ENCODE results near the gene ZNF791. TPM values are rescaled to one million over a fixed set of nuclear protein-coding genes. Genes with fewer than 3 reads are reported as not detected.
"Not testable (repeated sequence)": the region's sequence is repeated elsewhere in the genome, so short reads cannot be mapped to it uniquely, and the experiment has no call there.

Gene ZNF791
- total RNA-seq, 6 donors from 2014 or later, result 12.6 to 29.3 (median 21.9) TPM

GRCh38 chr19:12639901-12640613, 29.3 kb downstream of the ZNF791 start:
- no peak overlapping the region for H3K27ac ChIP-seq
- peak; percentile 94 to 96 for ATAC-seq (ENCODE audit: low FRiP score in 2 of 2)
- 12 to 15% methylated on average over 13 to 16 of the region's 39 CpGs for WGBS, 2 donors

GRCh38 chr19:12641456-12641855, 30.7 kb downstream of the ZNF791 start:
- DNase-seq (no peak), ATAC-seq (ENCODE audit: low FRiP score in 2 of 2) (no peak)
- no peak for TF ChIP-seq POLR2AphosphoS5 (IDR thresholded peaks at IDR 0.05)
- no peak for TF ChIP-seq CTCF (IDR thresholded peaks at IDR 0.05)
- TF ChIP-seq EP300 (IDR thresholded peaks at IDR 0.05), result no peak
- no peak for TF ChIP-seq POLR2A (IDR thresholded peaks at IDR 0.05)
- WGBS, 2 donors, result 68 to 70% methylated on average over 13 of the region's 13 CpGs
- Histone ChIP-seq H3K36me3 (no peaks in the 10 kb centered on the region), H3K27me3 (no peaks in the 10 kb centered on the region), H3K27ac (no peak overlapping the region), H3K4me3 (no peak overlapping the region), H3K9me3 (no peaks in the 10 kb centered on the region), H3K4me1 (peaks cover 6 to 10% (median 6%) of the 10 kb centered on the region in 4 donors)

More at GRCh38 chr19:12639901-12640613, 29.3 kb downstream of the ZNF791 start:
- Histone ChIP-seq H3K4me3 (peak overlapping the region in 3 of 4 donors; percentile 7 to 32 (median 14)), H3K36me3 (no peaks in the 10 kb centered on the region), H3K4me1 (peaks cover 6 to 10% (median 6%) of the 10 kb centered on the region in 4 donors), H3K27me3 (no peaks in the 10 kb centered on the region), H3K9me3 (no peaks in the 10 kb centered on the region)
- TF ChIP-seq POLR2A (IDR thresholded peaks at IDR 0.05), result no peak
- peak; percentile 80 to 84 (median 82) for TF ChIP-seq CTCF (IDR thresholded peaks at IDR 0.05)
- DNase-seq, result peak; percentile 87 to 92

GRCh38 chr19:12642506-12642905, 31.8 kb downstream of the ZNF791 start:
- Histone ChIP-seq H3K4me1 (peaks cover 6 to 16% (median 7%) of the 10 kb centered on the region in 4 donors), H3K9me3 (no peaks in the 10 kb centered on the region), H3K36me3 (no peaks in the 10 kb centered on the region), H3K4me3 (no peak overlapping the region), H3K27ac (no peak overlapping the region), H3K27me3 (no peaks in the 10 kb centered on the region)
- 86 to 91% methylated on average over 14 to 26 of the region's 26 CpGs for WGBS, 2 donors
- ATAC-seq (ENCODE audit: low FRiP score in 2 of 2) (no peak), DNase-seq (peak in 1 of 2 donors; percentile 72)
- no peak for TF ChIP-seq POLR2AphosphoS5 (IDR thresholded peaks at IDR 0.05)
- no peak for TF ChIP-seq CTCF (IDR thresholded peaks at IDR 0.05)

GRCh38 chr19:12643716-12644115, 33.0 kb downstream of the ZNF791 start:
- H3K27me3 ChIP-seq; H3K9me3 ChIP-seq; ATAC-seq (ENCODE audit: low FRiP score in 2 of 2); H3K4me3 ChIP-seq; H3K27ac ChIP-seq; H3K36me3 ChIP-seq: not testable (repeated sequence)
- 95 to 97% methylated on average over 14 of the region's 14 CpGs for WGBS, 2 donors
- peak in 1 of 2 donors; percentile 78 for DNase-seq
- peaks cover 13 to 28% (median 18%) of the 10 kb centered on the region in 4 donors for H3K4me1 ChIP-seq

GRCh38 chr19:12646551-12646950, 35.8 kb downstream of the ZNF791 start:
- Histone ChIP-seq H3K27me3 (no peaks in the 10 kb centered on the region), H3K4me3 (no peak overlapping the region), H3K36me3 (peaks cover 0 to 1% (median 0%) of the 10 kb centered on the region in 4 donors), H3K9me3 (no peaks in the 10 kb centered on the region), H3K27ac (no peak overlapping the region), H3K4me1 (peaks cover 8 to 21% (median 12%) of the 10 kb centered on the region in 4 donors)
- TF ChIP-seq POLR2A (IDR thresholded peaks at IDR 0.05), result no peak
- TF ChIP-seq POLR2AphosphoS5 (IDR thresholded peaks at IDR 0.05), result no peak
- TF ChIP-seq CTCF (IDR thresholded peaks at IDR 0.05), result no peak
- WGBS, 2 donors, result 87 to 88% methylated on average over 10 of the region's 10 CpGs
- DNase-seq, result no peak
- ATAC-seq (ENCODE audit: low FRiP score in 2 of 2), result no peak

Measured in upper lobe of left lung (tissue), 6 donors.